Prostate gland (tissue), 2 donors: Measurements from ENCODE around the gene CAPNS2.

Experiments
- CTCF ChIP-seq, 4 experiments: fragments of 200-600 bp in 2 of 4; fragments of 450-650 bp in 2 of 4; sonication (generic) in 2 of 4; IDR thresholded peaks; 1 replicate in 3 of 4; 2 replicates in 1 of 4; pipeline ENCODE4 v1.5.1; 2016 to 2019; ENCODE audit warnings: antibody characterized with exemption in 4 of 4, mild to moderate bottlenecking in 2 of 4, moderate library complexity in 2 of 4
- POLR2A ChIP-seq: fragments of 450-650 bp; IDR thresholded peaks from one replicate; pipeline ENCODE4 v1.6.1; 2016; ENCODE audit warnings: antibody characterized with exemption, mild to moderate bottlenecking
- POLR2AphosphoS5 ChIP-seq: sonication (generic); formaldehyde crosslinking; IDR thresholded peaks from one replicate; pipeline ENCODE4 v1.6.1; 2017; ENCODE audit warnings: antibody characterized with exemption

- no peak for TF ChIP-seq CTCF (IDR thresholded peaks at IDR 0.05)
- TF ChIP-seq POLR2AphosphoS5, result no peak
- no peak for TF ChIP-seq POLR2A
Observed at GRCh38 chr16:55566432-55567175, at the start of gene CAPNS2.
